ENCODE data around the gene CYBC1. TPM values are rescaled to one million over a fixed set of nuclear protein-coding genes. Genes with fewer than 3 reads are reported as not detected.

CYBC1 gene
- total and polyA plus RNA-seq, 2 donors from 2014 or later: 38.2 to 139 TPM

GRCh38 chr17:82493226-82493781 lies 42.8 kb upstream of the CYBC1 start:
- intact Hi-C loops (cut with DNase I): no loop called here
- no peak for FAIRE-seq

GRCh38 chr17:82492643-82493225 lies 42.2 kb upstream of the CYBC1 start:
- DNase-seq: no peak
- intact Hi-C loops (cut with DNase I): no loop called here

More at GRCh38 chr17:82493226-82493781, 42.8 kb upstream of the CYBC1 start:
- no peaks in the 10 kb centered on the region for H3K27me3 ChIP-seq (ENCODE audit: control insufficient read depth, insufficient read depth, low read length)
- peaks cover 0 to 4% (median 0%) of the 10 kb centered on the region in 3 donors for H3K36me3 ChIP-seq (ENCODE audit: control insufficient read depth in 2 of 3, insufficient read depth in 3 of 3, low read length in 3 of 3)
- peaks cover 0 to 13% (median 0%) of the 10 kb centered on the region in 3 donors for H3K4me1 ChIP-seq (ENCODE audit: control insufficient read depth in 2 of 3, insufficient read depth in 2 of 3, low read depth in 1 of 3, low read length in 3 of 3)
- H3K4me3 ChIP-seq (ENCODE audit: low read length in 3 of 3): no peak overlapping the region
- TF ChIP-seq CTCF (IDR thresholded peaks at IDR 0.05; ENCODE audit: borderline replicate concordance, extremely low read depth, insufficient read depth): no peak
- no peak for DNase-seq
- no peak overlapping the region for H3K27ac ChIP-seq (ENCODE audit: low read depth in 2 of 2, low read length in 2 of 2)
- H3K9ac ChIP-seq (ENCODE audit: low read length in 3 of 3): no peak overlapping the region
- H3K9me3 ChIP-seq (ENCODE audit: control insufficient read depth in 2 of 3, insufficient read depth in 1 of 3, low read length in 3 of 3): no peaks in the 10 kb centered on the region

GRCh38 chr17:82491533-82491932 lies 41.0 kb upstream of the CYBC1 start:
- H3K9ac ChIP-seq (ENCODE audit: low read length in 3 of 3): no peak overlapping the region
- H3K27me3 ChIP-seq (ENCODE audit: control insufficient read depth, insufficient read depth, low read length): no peaks in the 10 kb centered on the region
- no peaks in the 10 kb centered on the region for H3K9me3 ChIP-seq (ENCODE audit: control insufficient read depth in 2 of 3, insufficient read depth in 1 of 3, low read length in 3 of 3)
- TF ChIP-seq CTCF (IDR thresholded peaks at IDR 0.05; ENCODE audit: borderline replicate concordance, extremely low read depth, insufficient read depth): no peak
- H3K27ac ChIP-seq (ENCODE audit: low read depth in 2 of 2, low read length in 2 of 2): no peak overlapping the region
- H3K4me1 ChIP-seq (ENCODE audit: control insufficient read depth in 2 of 3, insufficient read depth in 2 of 3, low read depth in 1 of 3, low read length in 3 of 3): peaks cover 0 to 5% (median 0%) of the 10 kb centered on the region in 3 donors
- H3K4me3 ChIP-seq (ENCODE audit: low read length in 3 of 3): no peak overlapping the region
- H3K36me3 ChIP-seq (ENCODE audit: control insufficient read depth in 2 of 3, insufficient read depth in 3 of 3, low read length in 3 of 3): peaks cover 0 to 10% (median 0%) of the 10 kb centered on the region in 3 donors
- FAIRE-seq (no peak), DNase-seq (no peak)
- intact Hi-C loops (cut with DNase I): no loop called here

More at GRCh38 chr17:82492643-82493225, 42.2 kb upstream of the CYBC1 start:
- Histone ChIP-seq H3K27ac (ENCODE audit: low read depth in 2 of 2, low read length in 2 of 2) (no peak overlapping the region), H3K9me3 (ENCODE audit: control insufficient read depth in 2 of 3, insufficient read depth in 1 of 3, low read length in 3 of 3) (no peaks in the 10 kb centered on the region), H3K9ac (ENCODE audit: low read length in 3 of 3) (no peak overlapping the region), H3K36me3 (ENCODE audit: control insufficient read depth in 2 of 3, insufficient read depth in 3 of 3, low read length in 3 of 3) (peaks cover 0 to 10% (median 0%) of the 10 kb centered on the region in 3 donors), H3K27me3 (ENCODE audit: control insufficient read depth, insufficient read depth, low read length) (no peaks in the 10 kb centered on the region), H3K4me3 (ENCODE audit: low read length in 3 of 3) (no peak overlapping the region), H3K4me1 (ENCODE audit: control insufficient read depth in 2 of 3, insufficient read depth in 2 of 3, low read depth in 1 of 3, low read length in 3 of 3) (peaks cover 0 to 11% (median 0%) of the 10 kb centered on the region in 3 donors)
- no peak for TF ChIP-seq CTCF (IDR thresholded peaks at IDR 0.05; ENCODE audit: borderline replicate concordance, extremely low read depth, insufficient read depth)
- FAIRE-seq: no peak

All from kidney (tissue), 14 donors.